GM11168 (cell line): Measurements from ENCODE around the gene PAX8.

Experiments
- in situ Hi-C: fragments of 300-500 bp; cut with MboI; formaldehyde crosslinking; loops from one replicate; pipeline ENCODE4 v1.12.0; 2022; ENCODE audit warnings: low sequenced_read_pairs; ENCODE audit not compliant: unreplicated experiment

The PAX8 gene

DNA sequence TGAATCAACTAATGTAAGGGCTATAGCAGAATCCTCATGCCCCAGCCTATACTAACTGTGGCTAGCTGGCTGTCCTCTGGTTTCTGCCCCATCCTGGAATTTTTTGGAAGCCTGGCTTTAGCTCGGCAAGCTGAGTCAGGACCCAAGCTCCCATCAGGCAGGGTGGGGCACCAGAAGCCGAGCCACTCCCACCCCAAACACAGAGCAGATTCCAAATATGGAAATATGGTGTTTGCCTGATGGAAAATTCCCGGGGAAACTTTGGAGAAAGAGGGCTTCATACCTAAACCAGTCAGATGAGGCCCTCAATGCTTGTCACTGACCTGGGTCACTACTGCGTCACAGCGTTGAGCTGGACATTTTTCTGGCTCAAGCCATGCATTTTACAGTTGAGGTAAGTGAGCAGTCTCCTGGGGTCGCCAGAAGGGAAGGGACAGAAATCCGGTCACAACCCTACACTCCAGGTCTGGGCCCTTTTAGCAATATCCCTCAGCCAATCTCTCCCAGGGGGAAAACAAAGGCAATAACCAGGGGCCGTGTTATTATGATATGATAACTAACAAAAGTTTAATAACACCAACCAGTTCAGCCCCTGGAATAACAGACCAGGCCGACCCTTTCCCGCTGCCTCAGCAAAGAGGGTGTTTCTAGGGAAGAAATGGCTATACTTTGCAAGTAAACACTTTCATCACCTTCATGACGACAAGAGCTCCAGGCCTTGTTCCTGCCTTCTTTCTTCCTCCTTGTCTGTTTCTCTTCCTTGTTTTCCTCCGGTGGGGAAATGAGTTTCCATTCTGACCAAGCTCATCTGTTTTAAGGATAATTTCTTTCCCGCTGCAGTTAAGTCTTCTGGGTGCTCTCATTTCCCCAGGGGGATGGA, 67.3 kb downstream of the PAX8 start:
- in situ Hi-C loops = no loop called here

DNA sequence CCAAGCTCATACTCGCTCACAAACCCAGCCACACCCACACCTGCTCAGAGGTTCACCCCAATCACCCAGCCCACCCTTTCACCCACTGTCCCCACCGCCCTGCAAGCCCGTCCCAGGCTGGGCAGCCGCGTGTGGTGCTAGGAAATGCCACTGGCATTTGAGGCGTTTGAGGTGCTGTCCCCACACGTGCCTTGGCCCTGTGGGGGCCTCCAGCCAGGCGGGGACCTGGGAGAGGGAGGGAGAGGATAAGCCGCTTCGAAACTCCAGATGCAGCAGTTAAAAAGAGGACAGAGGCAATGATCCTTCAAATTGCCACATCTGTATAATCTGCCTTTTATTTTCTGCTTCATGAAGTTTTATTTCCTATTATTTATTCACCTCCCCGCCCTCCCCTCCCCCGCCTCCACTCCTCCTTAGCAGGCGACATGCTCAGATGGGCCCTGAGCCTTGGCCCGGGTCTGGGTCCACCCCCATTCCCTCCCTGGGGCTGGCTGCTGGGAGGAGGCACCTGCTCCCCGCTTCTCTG, 69.0 kb downstream of the PAX8 start:
- in situ Hi-C loops = no loop called here

DNA sequence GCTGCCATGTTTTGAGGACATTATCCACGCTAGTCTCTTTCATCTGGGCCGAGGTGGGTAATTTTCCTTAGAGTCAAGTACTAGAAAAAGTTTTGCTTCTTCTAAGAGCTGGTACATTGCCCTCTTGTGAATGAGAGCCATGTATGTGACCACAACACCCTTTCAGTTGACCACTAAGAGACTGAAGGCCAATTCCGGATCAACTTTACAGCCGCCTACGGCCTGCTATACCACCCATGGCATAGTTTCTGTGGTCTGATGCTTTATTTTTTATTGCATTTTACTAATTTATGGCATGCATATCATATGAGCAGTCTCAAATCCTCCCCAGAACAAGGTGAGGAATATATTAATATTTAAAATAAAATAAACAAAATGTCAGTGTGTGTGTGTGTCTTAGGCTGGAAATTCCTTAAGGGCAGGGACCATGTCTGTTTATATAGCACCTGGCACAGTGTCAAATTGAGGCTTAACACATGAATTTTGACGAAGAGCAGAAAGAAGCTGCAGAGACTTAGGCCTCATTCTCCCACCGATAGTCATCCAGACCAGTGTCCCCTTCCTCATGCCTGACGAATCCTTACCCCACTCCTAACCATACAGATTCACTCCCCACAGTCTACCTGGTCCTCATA, 69.6 kb downstream of the PAX8 start:
- in situ Hi-C loops = no loop called here

DNA sequence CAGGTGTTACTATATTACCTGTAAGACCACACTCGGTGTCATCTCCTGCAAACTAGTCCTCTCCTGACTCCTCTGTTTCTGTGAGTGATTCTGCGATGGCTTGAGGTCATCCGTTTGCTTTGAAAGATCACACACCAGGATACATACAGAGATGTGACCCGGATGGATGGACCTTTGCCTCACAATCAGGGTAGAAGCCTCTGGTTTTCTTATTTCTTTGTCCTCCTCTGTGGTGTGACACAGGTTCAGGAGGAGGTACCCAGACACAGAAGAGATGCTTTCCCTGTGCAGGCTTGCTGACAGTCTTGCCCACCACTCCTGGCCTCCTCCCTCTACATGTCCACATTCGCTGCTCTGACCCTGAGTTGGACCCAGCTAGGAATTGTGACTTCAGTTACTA, 70.3 kb downstream of the PAX8 start:
- in situ Hi-C loops = no loop called here

DNA sequence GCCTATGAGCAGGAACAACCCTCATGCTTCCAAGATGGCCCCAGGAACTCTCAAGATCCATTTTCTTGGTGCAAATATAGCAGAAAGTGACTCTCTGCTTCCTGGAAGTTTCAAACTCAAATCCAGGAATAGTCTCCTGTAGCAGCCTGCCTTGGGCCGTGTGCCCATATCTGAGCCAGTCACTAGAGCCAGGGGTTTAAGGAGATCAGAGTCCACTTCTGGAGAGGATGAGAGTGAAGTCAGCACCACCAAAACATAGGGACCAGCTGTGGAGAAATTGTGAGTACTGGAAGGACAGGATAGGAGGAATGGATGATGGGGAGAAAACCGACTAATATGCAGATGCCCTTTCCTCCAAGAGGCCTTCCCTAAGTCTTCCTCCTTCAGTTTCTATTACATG, 71.7 kb downstream of the PAX8 start:
- in situ Hi-C loops = no loop called here

DNA sequence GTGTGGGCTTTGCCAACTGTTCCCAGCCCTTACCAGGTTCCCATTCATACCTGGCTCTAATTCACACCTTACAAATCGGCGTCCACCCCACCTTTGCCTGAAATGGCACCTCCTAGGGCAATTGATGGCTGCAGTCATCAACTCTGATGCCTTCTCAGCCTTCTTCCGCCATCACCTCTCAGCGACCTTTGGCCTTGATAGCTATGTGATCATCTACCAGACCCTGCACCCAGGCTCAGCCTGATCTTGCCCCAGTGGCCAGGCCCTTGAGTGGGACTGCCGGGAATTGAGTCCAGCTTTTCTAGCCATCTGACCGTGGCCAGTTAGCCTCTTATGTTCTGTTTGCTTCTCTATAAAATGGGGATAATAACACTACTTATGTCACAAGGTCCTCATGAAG, 72.5 kb downstream of the PAX8 start:
- in situ Hi-C loops = no loop called here

DNA sequence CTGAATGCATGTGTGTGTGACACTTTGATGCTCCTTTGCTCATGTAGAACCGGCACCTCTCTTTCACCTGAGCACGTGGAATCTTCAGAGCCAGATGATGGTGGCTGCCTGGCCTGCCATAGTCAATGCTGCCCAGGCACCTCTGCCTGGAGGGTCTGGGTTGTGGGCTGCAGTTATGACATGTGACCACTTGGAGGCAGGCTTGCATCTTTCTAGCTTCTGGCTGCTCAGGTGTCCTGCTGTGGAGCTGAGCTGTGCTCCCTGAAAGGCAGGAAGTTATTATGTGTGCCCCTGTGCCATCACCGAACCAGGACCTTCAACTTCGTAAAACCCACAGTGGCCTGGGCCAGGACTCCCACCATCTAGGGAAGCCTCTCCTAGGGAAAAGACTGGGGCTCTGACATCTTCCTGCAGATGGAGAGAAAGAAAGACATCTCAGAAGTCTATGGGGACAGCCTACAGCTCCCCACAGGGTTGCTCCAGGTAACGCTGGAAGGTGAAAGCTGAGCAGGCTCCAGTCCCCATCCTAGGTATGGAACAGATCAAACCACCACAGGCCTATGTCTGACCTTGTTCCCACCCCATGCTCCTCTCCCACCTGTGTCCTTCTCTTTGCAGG, 74.7 kb downstream of the PAX8 start:
- in situ Hi-C loops = no loop called here

DNA sequence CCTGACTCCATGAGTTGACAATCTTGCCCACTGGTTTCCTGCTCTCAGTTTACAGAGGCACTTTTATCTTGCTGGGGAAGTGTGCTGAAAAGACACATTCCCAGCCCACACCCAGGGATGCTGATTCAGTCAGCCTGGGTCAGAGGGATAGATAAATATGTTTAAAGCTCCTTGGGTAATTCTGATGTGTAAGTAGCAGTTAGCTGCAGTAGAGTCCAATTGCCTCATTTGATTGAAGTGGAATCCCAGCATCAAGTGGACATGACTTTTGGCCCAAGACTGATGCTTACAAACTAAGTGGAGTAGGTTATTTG, 75.5 kb downstream of the PAX8 start:
- in situ Hi-C loops = no loop called here

DNA sequence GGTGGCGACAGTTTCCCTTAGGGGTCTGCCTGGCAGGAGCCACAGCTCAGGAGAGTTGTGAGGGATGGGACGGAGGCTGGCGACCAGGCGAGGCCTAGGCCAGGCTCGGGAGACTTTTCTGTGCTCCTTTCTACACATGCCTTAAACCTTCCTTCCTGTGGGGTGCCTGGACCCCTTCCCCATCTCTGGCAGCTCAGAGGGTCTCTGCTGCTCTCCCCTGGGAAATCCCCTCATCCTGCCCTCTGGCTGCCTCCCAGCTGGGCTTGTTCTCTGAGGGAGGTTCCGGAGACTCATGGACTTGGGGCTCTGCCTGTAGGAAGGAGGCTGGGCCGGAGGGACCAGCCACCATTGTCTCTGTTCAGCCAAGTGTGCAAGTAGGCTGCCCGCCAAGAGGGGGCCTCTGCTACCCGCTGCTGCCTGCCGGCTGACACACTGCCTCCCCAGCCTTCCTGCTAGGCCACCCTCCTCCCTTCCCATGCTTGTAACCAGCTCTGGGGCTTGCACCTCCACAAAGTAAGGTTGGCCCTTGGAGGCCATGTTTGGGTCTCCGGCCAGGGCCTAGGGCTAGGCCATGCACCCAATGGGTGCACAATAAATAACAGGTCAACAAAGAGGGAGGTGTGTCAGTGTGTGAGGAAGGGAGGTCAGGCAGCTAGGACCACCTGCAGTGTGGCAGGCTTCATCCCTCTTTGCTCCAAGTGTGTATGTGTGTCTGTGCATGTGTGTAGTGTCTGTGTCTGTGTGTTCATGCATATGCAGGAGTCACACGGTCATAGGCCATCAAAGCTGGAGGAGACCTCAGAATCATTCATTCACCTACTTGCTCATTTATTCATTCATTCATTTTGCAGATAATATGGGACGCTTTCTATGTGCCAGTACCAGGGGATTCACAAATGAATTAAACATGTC, 76.2 kb downstream of the PAX8 start:
- in situ Hi-C loops = no loop called here

DNA sequence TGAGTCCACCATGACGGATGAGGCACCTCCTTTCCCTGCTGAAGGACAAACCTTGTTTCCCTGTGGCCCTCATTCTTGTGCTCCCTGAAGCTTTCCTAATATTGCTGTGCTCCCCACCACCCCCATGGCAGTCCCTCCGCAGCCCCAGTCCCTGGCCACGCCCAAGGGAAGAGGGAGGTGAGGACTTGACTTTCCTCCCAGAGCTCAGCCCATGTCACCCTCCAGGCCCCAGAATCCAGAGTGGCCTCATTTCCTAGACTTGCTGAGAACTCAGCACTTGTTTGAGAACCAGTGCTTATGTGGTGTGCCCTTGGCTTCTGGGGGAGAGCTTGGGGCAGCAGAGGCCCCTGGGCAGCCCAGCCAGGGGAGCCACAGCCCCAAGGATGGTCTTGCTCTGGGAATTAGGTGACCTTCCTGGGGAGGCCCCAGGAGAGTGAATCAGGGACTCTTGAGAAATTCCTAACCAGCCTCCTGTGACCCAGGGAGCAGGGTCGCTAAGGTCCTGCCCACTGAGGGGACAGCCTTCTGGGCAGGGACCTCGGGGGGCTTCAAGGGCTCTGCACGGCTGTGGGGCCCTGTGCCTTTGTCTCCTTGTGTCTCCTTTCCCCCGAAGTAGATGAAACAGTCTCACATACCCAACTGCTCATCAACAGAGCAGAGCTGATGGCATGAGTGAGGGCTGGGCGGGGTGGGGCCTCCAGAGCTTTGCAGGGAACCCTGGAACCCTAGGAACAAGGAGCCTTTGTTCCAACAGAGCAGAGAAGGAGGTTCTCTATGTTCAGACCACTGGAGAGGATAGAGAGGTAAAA, 77.0 kb downstream of the PAX8 start:
- in situ Hi-C loops = no loop called here

DNA sequence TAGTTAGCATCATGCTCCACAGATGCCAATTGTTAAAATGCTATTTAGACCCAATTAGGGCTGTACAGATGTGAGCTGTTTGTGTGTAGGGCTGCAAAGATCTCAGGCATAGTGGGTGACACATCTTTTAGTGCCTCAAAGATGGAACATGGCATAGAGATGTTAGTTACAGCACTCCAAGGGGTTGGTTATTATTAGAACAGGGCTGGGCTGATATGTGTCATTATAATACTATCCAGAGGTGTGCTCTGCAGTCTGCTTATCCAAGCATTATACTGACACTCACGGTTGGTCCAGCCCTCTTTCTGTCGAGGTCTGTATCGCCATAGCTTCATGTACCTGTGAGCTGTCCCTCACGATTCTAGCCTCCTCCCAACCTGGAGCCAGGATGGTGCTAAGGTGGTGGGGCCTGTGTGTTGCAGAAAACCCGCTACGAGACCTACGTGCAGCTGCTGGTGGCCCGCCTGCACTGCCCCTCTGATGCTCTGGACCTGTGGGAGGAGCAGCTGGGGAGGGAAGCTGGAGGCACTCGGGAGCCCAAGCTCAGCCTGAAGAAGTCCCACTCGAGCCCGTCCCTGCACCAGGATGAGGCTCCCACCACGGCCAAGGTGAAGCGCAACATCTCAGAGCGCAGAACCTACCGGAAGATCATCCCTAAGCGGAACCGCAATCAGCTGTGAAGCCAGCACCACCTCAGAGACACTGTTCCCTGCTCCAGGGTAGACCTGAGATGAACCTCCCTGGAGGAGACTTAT, 77.8 kb downstream of the PAX8 start:
- in situ Hi-C loops = no loop called here

DNA sequence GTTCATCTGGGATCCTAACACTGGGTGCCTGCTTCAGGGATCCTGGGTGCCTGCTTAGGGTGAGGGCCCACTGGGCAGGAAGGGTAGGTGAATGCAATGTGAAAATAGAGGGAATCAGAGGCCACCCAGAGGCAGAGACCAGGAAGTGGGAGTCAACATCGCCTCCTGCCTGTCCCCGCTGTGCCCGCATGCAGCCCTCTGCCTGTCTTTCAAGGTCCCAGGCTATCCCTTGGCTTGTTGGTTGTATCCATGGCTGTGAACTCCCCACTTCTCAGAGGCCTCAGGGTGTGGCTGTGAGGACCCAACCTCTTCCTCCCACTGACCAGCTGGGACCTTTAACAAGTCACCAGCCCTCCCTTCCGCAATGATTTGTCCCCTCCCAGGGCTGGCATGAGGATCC, 78.5 kb downstream of the PAX8 start:
- in situ Hi-C loops = no loop called here

DNA sequence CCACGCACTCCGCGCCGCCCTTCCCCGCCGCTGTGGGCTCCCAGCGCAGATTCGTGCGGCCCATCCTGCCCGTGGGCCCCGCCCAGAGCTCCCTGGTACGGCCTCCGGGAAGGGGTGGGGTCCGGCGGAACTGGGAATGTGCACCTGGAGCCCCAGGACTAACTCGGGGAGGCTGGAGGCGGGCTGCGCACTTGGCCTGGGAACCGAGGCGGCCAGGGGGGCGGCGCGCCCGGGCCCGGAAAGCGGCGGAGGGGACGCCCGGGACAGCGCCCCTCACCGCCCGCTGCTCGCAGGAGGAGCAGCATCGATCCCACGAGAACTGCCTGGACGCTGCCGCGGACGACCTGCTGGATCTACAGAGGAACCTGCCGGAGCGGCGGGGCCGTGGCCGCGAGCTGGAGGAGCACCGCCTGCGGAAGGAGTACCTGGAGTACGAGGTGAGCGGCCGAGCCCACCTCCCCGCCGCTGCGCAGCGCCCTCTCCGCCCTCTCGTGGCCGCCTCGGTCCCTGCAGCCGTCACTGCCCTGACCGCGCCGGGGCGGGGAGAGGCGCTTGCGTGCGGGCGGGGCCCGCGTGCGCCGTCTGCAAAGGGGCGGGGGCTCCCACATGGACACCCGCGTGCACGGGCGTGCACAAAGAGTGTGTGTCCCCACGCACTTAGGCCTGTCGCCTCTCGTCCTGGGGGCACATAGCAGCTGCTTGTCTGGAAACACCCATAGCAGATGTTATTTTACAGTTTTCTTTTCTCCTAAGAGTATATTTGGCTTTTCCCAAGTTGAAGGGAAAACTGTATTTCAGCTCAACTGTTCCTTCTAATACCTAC, 79.7 kb downstream of the PAX8 start:
- in situ Hi-C loops = no loop called here

DNA sequence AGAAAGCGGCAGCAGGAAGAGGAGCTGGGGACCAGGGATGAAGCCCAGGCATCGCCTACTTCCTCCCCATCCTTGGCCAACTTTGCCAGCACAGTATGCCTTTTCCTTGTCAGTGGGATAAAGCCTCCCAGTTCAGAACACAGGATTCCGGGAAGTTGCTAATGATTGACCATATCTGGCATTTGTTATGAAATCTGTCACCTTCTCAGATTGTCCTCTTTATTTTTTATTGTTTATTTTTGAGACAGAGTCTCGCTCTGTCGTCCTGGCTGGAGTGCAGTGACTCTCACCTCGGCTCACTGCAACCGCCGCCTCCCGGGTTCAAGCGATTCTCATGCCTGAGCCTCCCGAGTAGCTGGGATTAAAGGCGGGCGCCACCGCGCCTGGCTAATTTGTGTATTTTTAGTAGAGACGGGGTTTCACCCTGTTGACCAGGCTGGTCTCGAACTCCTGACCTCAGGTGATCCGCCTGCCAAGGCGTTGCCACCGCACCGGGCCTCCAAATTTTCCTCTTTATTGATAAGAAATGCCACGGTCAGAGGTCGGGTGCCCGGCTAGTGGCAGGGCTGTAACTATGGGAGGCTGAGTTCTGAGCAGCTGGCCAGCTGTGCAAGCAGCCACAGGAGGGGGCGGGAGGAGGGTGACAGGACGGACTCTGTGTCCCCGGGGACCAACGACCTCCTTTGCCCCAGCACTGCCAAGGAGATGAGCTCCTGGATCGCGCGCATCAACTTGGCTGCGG, 80.5 kb downstream of the PAX8 start:
- in situ Hi-C loops = no loop called here

DNA sequence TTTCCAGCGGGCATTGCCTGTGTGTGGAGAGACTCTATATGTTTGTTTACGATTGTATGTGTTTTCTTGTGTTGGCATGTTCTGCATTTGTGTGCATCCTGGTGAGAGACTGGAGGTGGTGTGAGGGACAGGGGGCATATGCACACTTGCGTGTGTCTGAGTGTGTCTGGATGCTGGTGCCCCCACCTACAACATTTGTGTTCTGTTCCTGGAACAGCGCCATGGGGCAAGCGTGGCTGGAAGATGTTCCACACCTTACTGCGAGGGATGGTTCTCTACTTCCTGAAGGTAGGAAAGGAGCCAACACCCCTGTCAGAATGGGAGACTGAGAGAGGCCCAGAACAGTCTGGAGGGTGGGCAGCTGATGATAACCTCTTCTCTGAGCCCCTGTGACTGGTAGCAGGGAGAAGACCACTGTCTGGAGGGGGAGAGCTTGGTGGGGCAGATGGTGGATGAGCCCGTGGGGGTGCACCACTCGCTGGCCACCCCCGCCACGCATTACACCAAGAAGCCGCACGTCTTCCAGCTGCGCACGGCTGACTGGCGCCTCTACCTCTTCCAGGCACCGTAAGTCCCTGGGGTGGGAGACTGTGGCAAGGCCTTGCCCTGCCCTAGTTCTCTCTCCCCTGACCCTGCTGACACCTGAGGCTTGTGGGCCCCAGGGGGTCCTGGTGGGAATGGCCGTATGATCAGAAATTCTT, 81.2 kb downstream of the PAX8 start:
- in situ Hi-C loops = no loop called here

DNA sequence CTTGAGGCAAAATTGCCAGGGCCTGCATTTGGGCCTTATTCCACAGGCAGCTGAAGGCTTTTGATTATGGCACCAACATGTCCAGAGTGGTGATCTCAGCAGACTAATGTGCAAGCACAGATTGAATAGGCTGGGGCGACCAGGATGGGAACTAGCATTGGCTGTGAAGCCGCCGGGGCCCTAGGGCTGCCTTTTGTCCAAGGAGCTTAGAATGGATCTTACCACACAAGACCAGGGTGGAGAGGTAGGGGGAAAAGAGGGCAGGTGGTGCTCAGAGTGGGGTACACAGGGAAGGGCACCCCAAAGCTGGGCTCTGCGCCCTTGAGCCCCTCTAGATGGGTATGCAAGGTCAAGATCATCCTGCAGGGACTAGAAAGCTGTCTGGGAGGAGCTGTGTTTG, 81.9 kb downstream of the PAX8 start:
- in situ Hi-C loops = no loop called here
